ENCODE data around the gene LMNTD2.
"Not testable (repeated sequence)": the region's sequence is repeated elsewhere in the genome, so short reads cannot be mapped to it uniquely, and the experiment has no call there.

Gene LMNTD2

DNA sequence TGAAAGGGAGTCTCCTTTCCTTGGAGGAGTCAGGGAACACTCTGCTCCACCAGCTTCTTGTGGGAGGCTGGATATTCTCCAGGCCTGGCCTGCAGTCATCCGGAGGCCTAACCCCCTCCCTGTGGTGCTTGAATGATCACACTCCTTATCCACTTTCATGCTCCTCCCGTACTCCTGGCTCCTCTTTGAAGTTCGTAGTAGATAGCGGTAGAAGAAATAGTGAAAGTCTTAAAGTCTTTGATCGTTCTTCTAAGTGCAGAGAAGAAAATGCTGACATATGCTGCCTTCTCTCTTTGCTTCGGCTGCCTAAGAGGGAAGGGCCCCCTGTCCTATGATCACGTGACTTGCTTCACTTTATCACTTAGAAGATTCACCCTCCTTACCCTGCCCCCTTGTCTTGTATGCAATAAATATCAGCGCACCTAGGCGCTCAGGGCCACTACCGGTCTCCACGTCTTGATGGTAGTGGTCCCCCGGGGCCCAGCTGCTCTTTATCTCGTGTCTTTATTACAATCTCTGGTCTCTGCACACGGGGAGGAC is 13.6 kb upstream of the LMNTD2 start:
- H3K27me3 ChIP-seq (ENCODE audit: control insufficient read depth, insufficient read depth, low read length); H3K9me3 ChIP-seq (ENCODE audit: control insufficient read depth, insufficient read depth, low read length); H3K9ac ChIP-seq (ENCODE audit: low read depth, low read length); H3K36me3 ChIP-seq (ENCODE audit: control insufficient read depth, insufficient read depth, low read length): not testable (repeated sequence)
- Histone ChIP-seq H3K4me3 (ENCODE audit: low read depth, low read length) (peak overlapping the region; percentile 78), H3K4me1 (ENCODE audit: control insufficient read depth, insufficient read depth, low read length) (peaks cover 11% of the 10 kb centered on the region)

GRCh38 chr11:573146-573759 is 12.7 kb upstream of the LMNTD2 start:
- no peaks in the 10 kb centered on the region for H3K9me3 ChIP-seq (ENCODE audit: control insufficient read depth, insufficient read depth, low read length)
- peaks cover 8% of the 10 kb centered on the region for H3K27me3 ChIP-seq (ENCODE audit: control insufficient read depth, insufficient read depth, low read length)
- H3K4me1 ChIP-seq (ENCODE audit: control insufficient read depth, insufficient read depth, low read length): peaks cover 11% of the 10 kb centered on the region
- no peak overlapping the region for H3K9ac ChIP-seq (ENCODE audit: low read depth, low read length)
- H3K4me3 ChIP-seq (ENCODE audit: low read depth, low read length): no peak overlapping the region
- no peaks in the 10 kb centered on the region for H3K36me3 ChIP-seq (ENCODE audit: control insufficient read depth, insufficient read depth, low read length)

GRCh38 chr11:571802-572185 is 11.3 kb upstream of the LMNTD2 start:
- Histone ChIP-seq H3K36me3 (ENCODE audit: control insufficient read depth, insufficient read depth, low read length) (no peaks in the 10 kb centered on the region), H3K4me1 (ENCODE audit: control insufficient read depth, insufficient read depth, low read length) (peaks cover 10% of the 10 kb centered on the region)

DNA sequence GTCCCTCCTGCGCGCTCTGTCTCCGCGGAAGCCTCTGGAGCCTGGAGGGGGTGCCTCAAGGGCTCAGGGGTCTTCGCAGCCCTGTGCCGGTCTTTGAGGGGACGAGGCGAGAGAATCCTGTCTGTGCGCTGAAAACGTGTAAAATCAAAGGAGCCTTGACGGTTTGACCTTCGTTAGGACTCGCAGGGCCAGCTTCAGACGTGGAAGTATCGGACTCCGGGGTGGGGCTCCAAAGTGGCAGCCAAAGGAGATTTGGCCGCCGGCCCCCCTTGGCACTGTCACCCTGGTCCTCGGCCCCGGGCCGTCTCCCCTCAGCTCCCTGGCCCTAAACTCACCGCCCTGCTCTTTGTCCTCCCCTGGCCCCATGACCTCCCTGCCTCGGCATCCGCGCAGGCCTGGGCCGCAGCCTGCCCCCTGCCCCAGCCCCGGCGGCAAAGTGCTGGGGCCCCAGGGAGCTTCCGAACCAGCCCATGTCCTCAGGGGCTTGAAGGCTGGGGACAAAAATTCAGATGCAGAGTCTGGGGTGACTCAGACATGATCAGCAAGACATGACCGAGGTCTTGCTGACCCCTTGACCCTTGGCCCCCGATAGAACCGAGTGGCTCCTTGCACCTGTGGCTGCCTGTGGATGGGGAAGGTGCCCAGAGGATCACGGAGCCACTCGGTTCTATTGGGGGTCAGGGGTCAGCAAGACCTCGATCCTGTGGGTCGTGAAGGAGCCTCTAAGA is 8.8 kb upstream of the LMNTD2 start:
- peaks cover 1% of the 10 kb centered on the region for H3K36me3 ChIP-seq (ENCODE audit: control insufficient read depth, insufficient read depth, low read length)
- H3K4me3 ChIP-seq (ENCODE audit: low read depth, low read length): peak overlapping the region; percentile 59
- H3K27me3 ChIP-seq (ENCODE audit: control insufficient read depth, insufficient read depth, low read length): peaks cover 3% of the 10 kb centered on the region
- peaks cover 15% of the 10 kb centered on the region for H3K4me1 ChIP-seq (ENCODE audit: control insufficient read depth, insufficient read depth, low read length)
- H3K9me3 ChIP-seq (ENCODE audit: control insufficient read depth, insufficient read depth, low read length): no peaks in the 10 kb centered on the region
- peak overlapping the region; percentile 60 for H3K9ac ChIP-seq (ENCODE audit: low read depth, low read length)

More at GRCh38 chr11:571802-572185, 11.3 kb upstream of the LMNTD2 start:
- Histone ChIP-seq H3K9me3 (ENCODE audit: control insufficient read depth, insufficient read depth, low read length) (no peaks in the 10 kb centered on the region), H3K4me3 (ENCODE audit: low read depth, low read length) (peak overlapping the region; percentile 19), H3K27me3 (ENCODE audit: control insufficient read depth, insufficient read depth, low read length) (peaks cover 8% of the 10 kb centered on the region), H3K9ac (ENCODE audit: low read depth, low read length) (no peak overlapping the region)

DNA sequence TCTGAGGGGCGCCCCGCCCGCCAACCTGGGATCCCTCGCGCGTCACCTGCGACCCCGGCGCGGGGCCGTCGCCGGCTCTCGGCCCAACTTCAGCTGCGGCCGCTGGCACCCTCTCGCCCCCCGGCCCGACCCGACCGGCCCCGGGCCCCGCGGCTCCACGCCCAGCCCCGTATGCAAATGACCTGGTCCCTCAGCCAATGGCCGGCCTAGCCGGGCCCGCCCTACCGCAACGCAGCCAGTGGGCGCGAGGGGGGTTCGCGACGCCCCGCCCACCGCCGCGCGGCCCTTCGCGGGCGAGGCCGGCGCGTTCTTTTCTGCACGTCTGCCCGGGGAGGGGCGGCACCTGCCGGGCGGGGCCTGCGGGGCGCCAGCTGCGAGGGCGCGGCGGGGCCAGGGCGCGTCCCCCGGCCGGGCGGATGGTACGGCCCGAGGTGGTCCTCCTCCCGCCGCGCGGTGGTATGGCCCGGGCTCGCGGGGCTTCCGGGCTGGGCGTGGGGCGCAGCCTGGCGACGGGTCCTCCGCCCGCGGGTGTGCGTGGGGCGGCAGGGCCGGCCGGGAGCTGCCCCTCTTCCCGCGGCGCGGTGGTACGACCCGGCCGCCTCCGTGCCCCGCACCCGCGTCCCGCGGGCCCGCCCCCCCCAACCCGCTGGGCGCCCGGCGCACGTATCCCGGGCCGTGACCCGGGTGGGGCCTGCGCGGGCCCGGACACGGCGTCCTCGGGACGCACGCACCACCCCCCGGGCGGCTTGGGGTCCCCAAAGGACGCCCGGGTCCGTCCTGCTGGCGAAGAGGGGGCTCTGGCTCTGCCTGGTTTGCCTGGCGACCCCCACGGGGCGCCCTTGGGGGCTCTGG is 8.0 kb upstream of the LMNTD2 start:
- peak overlapping the region; percentile 60 for H3K9ac ChIP-seq (ENCODE audit: low read depth, low read length)
- H3K27me3 ChIP-seq (ENCODE audit: control insufficient read depth, insufficient read depth, low read length): peaks cover 3% of the 10 kb centered on the region
- peaks cover 7% of the 10 kb centered on the region for H3K36me3 ChIP-seq (ENCODE audit: control insufficient read depth, insufficient read depth, low read length)
- H3K4me3 ChIP-seq (ENCODE audit: low read depth, low read length): peak overlapping the region; percentile 59
- no peaks in the 10 kb centered on the region for H3K9me3 ChIP-seq (ENCODE audit: control insufficient read depth, insufficient read depth, low read length)
- H3K4me1 ChIP-seq (ENCODE audit: control insufficient read depth, insufficient read depth, low read length): peaks cover 15% of the 10 kb centered on the region

DNA sequence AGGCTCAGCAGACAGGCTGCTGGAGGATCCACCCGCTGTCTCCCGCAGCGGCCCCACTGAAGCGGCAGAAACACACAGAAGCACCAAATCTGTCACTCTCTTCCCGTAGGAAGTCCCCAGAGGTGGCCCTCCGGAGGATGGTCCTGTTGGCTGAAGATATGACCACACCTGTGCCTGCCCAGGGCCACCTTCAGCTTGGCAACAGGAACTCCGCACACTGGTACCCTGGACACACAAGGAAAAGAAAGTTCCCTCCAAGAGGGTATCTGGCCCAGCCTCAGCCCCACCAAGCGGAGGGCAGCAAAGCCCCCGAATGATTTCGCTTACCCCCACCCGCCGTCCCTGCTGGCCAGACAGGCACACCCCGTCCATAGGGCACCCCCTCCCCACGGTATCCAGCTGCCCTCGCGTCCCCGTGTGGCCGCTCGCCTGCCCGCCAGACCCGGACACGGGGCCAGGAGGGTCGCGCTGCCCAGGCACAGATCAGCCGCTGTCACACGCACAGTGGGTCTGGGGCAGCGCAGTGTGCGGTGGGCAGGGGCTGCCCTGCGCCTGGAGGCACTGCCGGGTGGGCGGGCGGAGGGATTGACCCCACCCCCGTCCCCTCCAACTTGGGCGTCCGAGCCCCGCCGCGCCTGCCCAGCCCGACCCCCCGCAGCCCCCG is 7.2 kb upstream of the LMNTD2 start:
- Histone ChIP-seq H3K9ac (ENCODE audit: low read depth, low read length) (no peak overlapping the region), H3K36me3 (ENCODE audit: control insufficient read depth, insufficient read depth, low read length) (peaks cover 14% of the 10 kb centered on the region), H3K4me1 (ENCODE audit: control insufficient read depth, insufficient read depth, low read length) (peaks cover 15% of the 10 kb centered on the region), H3K27me3 (ENCODE audit: control insufficient read depth, insufficient read depth, low read length) (peaks cover 3% of the 10 kb centered on the region), H3K9me3 (ENCODE audit: control insufficient read depth, insufficient read depth, low read length) (no peaks in the 10 kb centered on the region), H3K4me3 (ENCODE audit: low read depth, low read length) (peak overlapping the region; percentile 58)

- Histone ChIP-seq H3K4me3 (ENCODE audit: low read depth, low read length) (peak overlapping the region; percentile 58), H3K27me3 (ENCODE audit: control insufficient read depth, insufficient read depth, low read length) (peaks cover 3% of the 10 kb centered on the region), H3K36me3 (ENCODE audit: control insufficient read depth, insufficient read depth, low read length) (peaks cover 21% of the 10 kb centered on the region), H3K9me3 (ENCODE audit: control insufficient read depth, insufficient read depth, low read length) (no peaks in the 10 kb centered on the region), H3K9ac (ENCODE audit: low read depth, low read length) (no peak overlapping the region), H3K4me1 (ENCODE audit: control insufficient read depth, insufficient read depth, low read length) (peaks cover 15% of the 10 kb centered on the region)
Observed at GRCh38 chr11:567011-567628, 6.6 kb upstream of the LMNTD2 start.

- Histone ChIP-seq H3K4me3 (ENCODE audit: low read depth, low read length) (no peak overlapping the region), H3K9ac (ENCODE audit: low read depth, low read length) (no peak overlapping the region), H3K4me1 (ENCODE audit: control insufficient read depth, insufficient read depth, low read length) (peaks cover 11% of the 10 kb centered on the region), H3K9me3 (ENCODE audit: control insufficient read depth, insufficient read depth, low read length) (no peaks in the 10 kb centered on the region), H3K36me3 (ENCODE audit: control insufficient read depth, insufficient read depth, low read length) (peaks cover 23% of the 10 kb centered on the region), H3K27me3 (ENCODE audit: control insufficient read depth, insufficient read depth, low read length) (peaks cover 3% of the 10 kb centered on the region)
Observed at GRCh38 chr11:565921-566509, 5.5 kb upstream of the LMNTD2 start.

- H3K4me3 ChIP-seq (ENCODE audit: low read depth, low read length): no peak overlapping the region
- peaks cover 10% of the 10 kb centered on the region for H3K4me1 ChIP-seq (ENCODE audit: control insufficient read depth, insufficient read depth, low read length)
- H3K9ac ChIP-seq (ENCODE audit: low read depth, low read length): no peak overlapping the region
Observed at GRCh38 chr11:563812-564578, 3.5 kb upstream of the LMNTD2 start.

GRCh38 chr11:563066-563811 is 2.7 kb upstream of the LMNTD2 start:
- H3K4me1 ChIP-seq (ENCODE audit: control insufficient read depth, insufficient read depth, low read length): peaks cover 10% of the 10 kb centered on the region
- no peaks in the 10 kb centered on the region for H3K27me3 ChIP-seq (ENCODE audit: control insufficient read depth, insufficient read depth, low read length)
- H3K9ac ChIP-seq (ENCODE audit: low read depth, low read length): no peak overlapping the region
- peaks cover 23% of the 10 kb centered on the region for H3K36me3 ChIP-seq (ENCODE audit: control insufficient read depth, insufficient read depth, low read length)
- no peak overlapping the region for H3K4me3 ChIP-seq (ENCODE audit: low read depth, low read length)
- H3K9me3 ChIP-seq (ENCODE audit: control insufficient read depth, insufficient read depth, low read length): no peaks in the 10 kb centered on the region

More at GRCh38 chr11:563812-564578, 3.5 kb upstream of the LMNTD2 start:
- H3K36me3 ChIP-seq (ENCODE audit: control insufficient read depth, insufficient read depth, low read length): peaks cover 23% of the 10 kb centered on the region
- H3K27me3 ChIP-seq (ENCODE audit: control insufficient read depth, insufficient read depth, low read length): no peaks in the 10 kb centered on the region
- H3K9me3 ChIP-seq (ENCODE audit: control insufficient read depth, insufficient read depth, low read length): no peaks in the 10 kb centered on the region
